Fibroblast of lung (primary cell): ENCODE data around the gene STMP1. TPM values are rescaled to one million over a fixed set of nuclear protein-coding genes. Genes with fewer than 3 reads are reported as not detected.
A peak's percentile ranks its signal among the peaks of the same experiment; 100 is the strongest.

ENCODE experiments used
- DNase-seq, 2 donors: peaks; one replicate each; pipeline versions ENCODE4 v3.0.0 to v3.0.0-alpha.2; 2010; ENCODE audit warnings: low read depth in 2 of 2
- H2AFZ ChIP-seq: 2 replicates; pipeline ENCODE4 v1.5.1; 2012; ENCODE audit warnings: low read length, control low read depth, inconsistent platforms
- H3K27ac ChIP-seq: 2 replicates; pipeline ENCODE4 v1.5.1; 2011; ENCODE audit warnings: low read length, control low read depth; ENCODE audit not compliant: insufficient read depth
- H3K27me3 ChIP-seq: 2 replicates; pipeline ENCODE4 v1.5.1; 2011; ENCODE audit warnings: mild to moderate bottlenecking, low read length; ENCODE audit not compliant: control insufficient read depth, insufficient read depth
- H3K36me3 ChIP-seq: 2 replicates; pipeline ENCODE4 v1.5.1; 2011; ENCODE audit warnings: low read length; ENCODE audit not compliant: control insufficient read depth, insufficient read depth
- H3K4me1 ChIP-seq: 2 replicates; pipeline ENCODE4 v1.5.1; 2011; ENCODE audit warnings: low read length; ENCODE audit not compliant: control insufficient read depth, insufficient read depth; ENCODE audit errors: extremely low read depth
- H3K4me2 ChIP-seq: 2 replicates; pipeline ENCODE4 v1.5.1; 2011; ENCODE audit warnings: low read length, control low read depth; ENCODE audit not compliant: insufficient read depth; ENCODE audit errors: extremely low read depth
- H3K4me3 ChIP-seq, 4 experiments: fragments of 200-600 bp in 1 of 4; sonication (generic) in 1 of 4; replicated peaks in 1 of 4; 2 replicates each; pipeline ENCODE4 v1.5.1; 2011 to 2016; ENCODE audit warnings: low read length in 4 of 4, low read depth in 3 of 4, mild to moderate bottlenecking in 3 of 4, control low read depth in 2 of 4, inconsistent platforms in 1 of 4, mixed read lengths in 1 of 4; ENCODE audit not compliant: insufficient read depth in 1 of 4; ENCODE audit errors: control extremely low read depth in 1 of 4
- H3K79me2 ChIP-seq: 2 replicates; pipeline ENCODE4 v1.5.1; 2012; ENCODE audit warnings: mild to moderate bottlenecking, low read length, inconsistent platforms; ENCODE audit not compliant: control insufficient read depth, insufficient read depth
- H3K9ac ChIP-seq: 2 replicates; pipeline ENCODE4 v1.5.1; 2011; ENCODE audit warnings: mild to moderate bottlenecking, low read length, control low read depth; ENCODE audit not compliant: insufficient read depth
- H3K9me3 ChIP-seq: 2 replicates; pipeline ENCODE4 v1.5.1; 2012; ENCODE audit warnings: low read depth, low read length; ENCODE audit not compliant: control insufficient read depth, insufficient read depth
- H4K20me1 ChIP-seq: 2 replicates; pipeline ENCODE4 v1.5.1; 2011; ENCODE audit warnings: low read length; ENCODE audit not compliant: control insufficient read depth, insufficient read depth; ENCODE audit errors: extremely low read depth
- EZH2 ChIP-seq: IDR thresholded peaks from 2 replicates; pipeline ENCODE4 v1.5.1; 2012; ENCODE audit warnings: low read length, control low read depth, mild to moderate bottlenecking; ENCODE audit errors: missing control alignments
- polyA plus RNA-seq, 2 donors: library from polyadenylated mRNA; depleted of rRNA in 1 of 2; stranded (reverse) in 1 of 2; unstranded in 1 of 2; fragments of >200 nt; gene quantifications; 2 replicates each; pipeline ENCODE4 v1.2.1, GENCODE V29; 2011 to 2012; ENCODE audit warnings: missing spikeins in 1 of 2
- total RNA-seq: library from RNA; depleted of rRNA; stranded (reverse); fragments of >200 nt; gene quantifications from 2 replicates; pipeline ENCODE4 v1.2.1, GENCODE V29; 2014
- TF ChIP-seq, protein P1 (sequence below), 2 donors: IDR thresholded peaks in 1 of 2; conservative IDR thresholded peaks in 1 of 2; 1 replicate in 1 of 2; 2 replicates in 1 of 2; pipeline ENCODE4 v1.5.1; 2011 to 2012; ENCODE audit warnings: low read length in 2 of 2, control low read depth in 1 of 2, inconsistent platforms in 1 of 2, low read depth in 1 of 2, mild to moderate bottlenecking in 1 of 2

STMP1 gene
- total and polyA plus RNA-seq, 2 donors (not counting 1 experiment from before 2014, with no cell fraction given): 16.7 to 50.6 TPM

DNA sequence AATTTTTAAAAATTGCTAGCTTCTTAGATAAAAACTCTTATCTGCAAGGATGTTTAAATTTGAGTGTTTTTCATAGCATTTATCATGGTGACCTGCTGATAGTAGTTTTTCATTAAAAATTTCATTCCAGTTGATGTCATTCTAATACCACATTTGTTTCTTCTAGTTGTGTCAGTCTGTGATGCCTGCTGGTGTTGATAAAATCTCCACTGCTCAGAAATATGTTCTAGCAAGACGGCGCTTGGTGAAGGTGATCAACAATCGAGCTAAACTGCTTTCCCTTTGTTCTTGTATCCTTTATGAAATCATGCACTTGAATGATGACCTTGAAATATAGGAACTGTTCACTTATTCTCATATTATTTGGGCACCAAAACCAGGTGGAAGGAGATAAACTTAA lies 17.6 kb upstream of the STMP1 start:
- H2AFZ ChIP-seq: no peak overlapping the region
- H4K20me1 ChIP-seq: no peaks in the 10 kb centered on the region
- no peaks in the 10 kb centered on the region for H3K4me1 ChIP-seq
- no peak for TF ChIP-seq EZH2
- H3K4me2 ChIP-seq: no peak overlapping the region
- H3K27me3 ChIP-seq: no peaks in the 10 kb centered on the region
- no peaks in the 10 kb centered on the region for H3K79me2 ChIP-seq
- no peak overlapping the region for H3K9ac ChIP-seq
- no peaks in the 10 kb centered on the region for H3K9me3 ChIP-seq
- no peak overlapping the region for H3K4me3 ChIP-seq
- DNase-seq: no peak
- H3K36me3 ChIP-seq: no peaks in the 10 kb centered on the region
- no peak overlapping the region for H3K27ac ChIP-seq

DNA sequence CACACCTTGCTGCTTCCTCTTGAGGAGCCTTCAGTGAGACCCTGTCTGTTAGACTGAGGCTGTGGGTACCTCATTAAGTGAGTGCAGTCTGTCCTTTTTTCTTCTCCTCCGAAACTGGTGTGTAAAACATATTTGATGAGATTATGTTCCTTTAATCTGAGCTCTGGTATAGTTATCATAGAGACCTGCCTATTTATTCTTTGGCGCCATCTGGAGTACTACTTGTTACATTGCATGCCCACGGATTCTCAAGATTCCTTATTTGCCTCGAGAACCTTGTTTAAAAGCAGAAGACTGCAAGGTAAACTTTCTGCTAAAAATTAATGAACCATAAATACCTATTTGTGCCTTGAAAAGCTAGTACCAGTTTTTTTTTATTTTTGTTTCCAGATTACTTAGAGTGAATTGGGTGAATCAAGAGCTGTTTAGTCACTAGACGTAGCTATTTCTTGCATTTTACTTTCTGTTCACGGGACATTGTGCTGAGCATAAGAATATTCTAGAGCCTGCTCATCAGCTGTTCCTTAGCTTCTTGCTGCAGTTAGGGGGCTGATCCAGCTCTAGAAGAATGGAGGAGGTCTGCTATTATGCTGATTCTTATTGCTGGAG lies 16.9 kb upstream of the STMP1 start:
- TF ChIP-seq, protein P1, sequence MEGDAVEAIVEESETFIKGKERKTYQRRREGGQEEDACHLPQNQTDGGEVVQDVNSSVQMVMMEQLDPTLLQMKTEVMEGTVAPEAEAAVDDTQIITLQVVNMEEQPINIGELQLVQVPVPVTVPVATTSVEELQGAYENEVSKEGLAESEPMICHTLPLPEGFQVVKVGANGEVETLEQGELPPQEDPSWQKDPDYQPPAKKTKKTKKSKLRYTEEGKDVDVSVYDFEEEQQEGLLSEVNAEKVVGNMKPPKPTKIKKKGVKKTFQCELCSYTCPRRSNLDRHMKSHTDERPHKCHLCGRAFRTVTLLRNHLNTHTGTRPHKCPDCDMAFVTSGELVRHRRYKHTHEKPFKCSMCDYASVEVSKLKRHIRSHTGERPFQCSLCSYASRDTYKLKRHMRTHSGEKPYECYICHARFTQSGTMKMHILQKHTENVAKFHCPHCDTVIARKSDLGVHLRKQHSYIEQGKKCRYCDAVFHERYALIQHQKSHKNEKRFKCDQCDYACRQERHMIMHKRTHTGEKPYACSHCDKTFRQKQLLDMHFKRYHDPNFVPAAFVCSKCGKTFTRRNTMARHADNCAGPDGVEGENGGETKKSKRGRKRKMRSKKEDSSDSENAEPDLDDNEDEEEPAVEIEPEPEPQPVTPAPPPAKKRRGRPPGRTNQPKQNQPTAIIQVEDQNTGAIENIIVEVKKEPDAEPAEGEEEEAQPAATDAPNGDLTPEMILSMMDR (conservative IDR thresholded peaks at IDR 0.05 in 1 of 2, IDR thresholded peaks at IDR 0.05 in 1 of 2; ENCODE audit: low read depth in 1 of 2, low read length in 2 of 2): peak; percentile 68 to 77
- no peak for TF ChIP-seq EZH2
- Histone ChIP-seq H4K20me1 (no peaks in the 10 kb centered on the region), H3K9me3 (no peaks in the 10 kb centered on the region), H3K4me3 (no peak overlapping the region), H3K36me3 (no peaks in the 10 kb centered on the region), H3K9ac (no peak overlapping the region), H2AFZ (no peak overlapping the region), H3K27ac (no peak overlapping the region), H3K4me1 (no peaks in the 10 kb centered on the region), H3K27me3 (no peaks in the 10 kb centered on the region), H3K4me2 (no peak overlapping the region), H3K79me2 (no peaks in the 10 kb centered on the region)
- peak; percentile 32 to 66 for DNase-seq

DNA sequence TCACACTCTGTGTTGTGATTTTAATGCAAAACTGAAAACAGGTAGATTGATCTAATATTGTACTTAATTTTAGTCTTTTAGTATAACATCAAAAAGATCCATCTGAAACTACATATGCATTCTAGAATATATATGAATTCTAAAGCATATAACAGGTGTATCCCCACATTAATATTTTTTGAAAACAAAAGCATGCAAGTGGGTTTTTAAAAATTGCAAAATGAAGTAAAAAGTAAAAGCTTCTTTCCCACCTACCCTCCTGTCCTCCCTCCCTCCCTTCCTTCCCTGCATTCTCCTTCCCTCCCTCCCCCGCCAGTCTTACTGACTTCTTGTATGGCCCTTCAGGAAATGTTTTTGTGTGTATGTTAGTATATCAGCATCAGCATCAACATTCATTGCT lies 14.6 kb upstream of the STMP1 start:
- H3K4me1 ChIP-seq: no peaks in the 10 kb centered on the region
- H3K79me2 ChIP-seq: no peaks in the 10 kb centered on the region
- no peak overlapping the region for H3K9ac ChIP-seq
- H3K4me3 ChIP-seq: no peak overlapping the region
- no peaks in the 10 kb centered on the region for H3K27me3 ChIP-seq
- TF ChIP-seq, protein P1 (conservative IDR thresholded peaks at IDR 0.05 in 1 of 2, IDR thresholded peaks at IDR 0.05 in 1 of 2; ENCODE audit: low read depth in 1 of 2, low read length in 2 of 2): no peak
- TF ChIP-seq EZH2: no peak
- H4K20me1 ChIP-seq: no peaks in the 10 kb centered on the region
- H3K36me3 ChIP-seq: no peaks in the 10 kb centered on the region
- no peak overlapping the region for H2AFZ ChIP-seq
- no peaks in the 10 kb centered on the region for H3K9me3 ChIP-seq
- no peak overlapping the region for H3K27ac ChIP-seq
- DNase-seq: no peak
- no peak overlapping the region for H3K4me2 ChIP-seq
